SKM-1 treated with dmso at 0.1 percent for 144 hours (cell line): ENCODE results near the gene C4orf36.

Experiments
- DNase-seq: peaks from one replicate; lab custom pipeline; 2025; ENCODE audit not compliant: unreplicated experiment; lab: John Stamatoyannopoulos, UW

The C4orf36 gene

GRCh38 chr4:86870442-86871069 lies 21.7 kb downstream of the C4orf36 start:
- DNase-seq: no peak

- no peak for DNase-seq
Observed at GRCh38 chr4:86857341-86858052, 34.7 kb downstream of the C4orf36 start.

- DNase-seq: no peak
Observed at GRCh38 chr4:86856896-86857295, 35.3 kb downstream of the C4orf36 start.

- DNase-seq: no peak
Observed at GRCh38 chr4:86855572-86855971, 36.6 kb downstream of the C4orf36 start.

DNA sequence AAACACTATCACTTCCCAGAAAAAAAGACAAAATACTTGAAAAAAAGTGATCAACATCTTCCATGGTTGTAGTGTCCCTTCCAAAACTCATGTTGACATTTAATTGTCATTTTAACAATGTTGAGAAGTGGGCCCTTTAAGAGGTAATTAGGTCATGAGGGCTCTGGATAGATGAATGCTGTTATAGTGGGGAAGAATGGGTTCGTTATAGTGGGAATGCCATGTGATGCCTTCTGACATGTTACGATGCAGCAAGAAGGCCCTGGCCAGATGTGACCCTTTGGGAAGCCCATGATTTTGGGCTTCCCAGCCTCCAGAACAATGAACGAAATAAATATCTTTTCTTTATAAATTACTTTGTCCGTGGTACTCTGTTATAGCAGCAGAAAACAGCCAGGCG lies 39.0 kb downstream of the C4orf36 start:
- DNase-seq: no peak

GRCh38 chr4:86848732-86849619 lies 43.2 kb downstream of the C4orf36 start, which contains the start of gene SLC10A6:
TSS of gene SLC10A6 (minus strand) at chr4:86849384. CDS start at chr4:86849115, 269 bp downstream.
- DNase-seq: no peak

DNA sequence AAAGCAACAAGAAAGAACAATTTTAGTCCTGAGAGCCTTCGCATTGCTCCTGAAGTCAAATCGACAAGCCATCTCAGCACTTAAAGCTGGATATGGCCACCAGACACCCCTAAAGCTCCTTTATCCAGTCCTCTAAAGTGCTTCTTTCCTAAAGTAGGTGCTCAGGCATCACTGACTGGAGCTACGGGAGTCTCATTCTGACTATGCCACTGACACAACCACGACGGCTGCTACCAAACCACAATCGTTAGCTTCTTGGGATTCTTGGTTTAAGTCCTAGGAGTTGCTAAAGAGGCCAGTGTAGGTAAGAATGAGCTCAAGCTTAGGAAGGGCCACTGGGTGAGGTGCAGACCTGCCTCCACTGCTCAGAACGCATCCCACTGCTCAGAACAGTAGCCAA lies 44.1 kb downstream of the C4orf36 start:
- no peak for DNase-seq

DNA sequence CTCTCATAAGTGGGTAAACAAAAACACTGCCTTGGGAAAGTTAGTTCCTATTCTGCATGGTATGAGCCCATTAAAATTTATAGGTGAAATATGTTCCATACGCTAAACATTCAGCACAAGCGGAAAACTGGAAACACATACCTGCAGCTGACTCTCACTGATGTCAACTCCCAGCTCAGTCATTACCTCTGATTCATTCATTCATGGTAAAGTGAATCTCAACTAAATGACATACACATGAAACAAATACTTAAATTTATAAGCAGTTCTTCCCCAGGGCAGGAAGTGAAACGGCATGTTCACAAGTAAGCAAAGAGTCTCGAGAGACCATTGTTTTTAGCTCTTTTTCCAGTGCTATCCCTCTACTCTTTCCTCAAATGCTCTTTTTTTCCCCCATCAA lies 44.7 kb downstream of the C4orf36 start:
- DNase-seq: no peak

GRCh38 chr4:86846921-86847320 lies 45.3 kb downstream of the C4orf36 start:
- no peak for DNase-seq

DNA sequence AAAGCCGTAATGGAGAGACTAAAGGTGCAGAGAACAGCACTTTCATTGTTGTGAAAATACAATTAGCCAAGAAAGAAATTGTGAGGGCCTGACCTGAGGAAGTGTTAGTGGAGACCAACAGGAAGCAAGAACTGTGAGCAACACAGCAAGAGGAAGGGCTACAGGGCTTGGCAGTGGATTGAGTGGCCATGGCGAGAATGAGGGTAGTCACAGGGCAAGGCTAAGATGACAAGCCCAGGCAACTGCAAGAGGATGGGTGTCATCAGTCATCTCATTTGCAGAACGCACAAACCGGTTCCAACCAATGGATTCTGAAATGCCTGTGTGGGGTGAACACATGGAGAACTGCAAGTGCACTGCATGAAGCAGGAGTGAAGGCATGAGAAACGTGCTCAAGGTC lies 46.6 kb downstream of the C4orf36 start:
- no peak for DNase-seq

- DNase-seq: no peak
Observed at GRCh38 chr4:86841309-86841708, 50.9 kb downstream of the C4orf36 start.

DNA sequence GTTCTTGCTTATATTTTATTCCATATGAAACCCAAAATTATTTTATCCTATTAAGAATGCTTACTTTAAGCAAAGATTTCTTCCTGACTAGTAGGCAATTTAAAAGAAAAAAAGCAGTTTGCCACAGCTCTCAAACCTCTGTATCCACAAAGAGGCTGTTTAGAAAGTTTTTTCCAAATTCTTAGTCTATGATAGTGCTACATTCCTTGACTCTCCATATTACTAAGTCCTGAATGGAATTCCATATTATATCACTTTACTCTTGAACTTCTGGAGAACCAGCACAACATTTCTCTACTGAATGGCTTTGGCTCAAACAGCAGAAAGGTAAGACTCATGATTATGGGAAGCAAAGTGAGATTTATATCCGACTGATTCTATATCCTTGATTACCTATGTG lies 51.4 kb downstream of the C4orf36 start:
- no peak for DNase-seq

DNA sequence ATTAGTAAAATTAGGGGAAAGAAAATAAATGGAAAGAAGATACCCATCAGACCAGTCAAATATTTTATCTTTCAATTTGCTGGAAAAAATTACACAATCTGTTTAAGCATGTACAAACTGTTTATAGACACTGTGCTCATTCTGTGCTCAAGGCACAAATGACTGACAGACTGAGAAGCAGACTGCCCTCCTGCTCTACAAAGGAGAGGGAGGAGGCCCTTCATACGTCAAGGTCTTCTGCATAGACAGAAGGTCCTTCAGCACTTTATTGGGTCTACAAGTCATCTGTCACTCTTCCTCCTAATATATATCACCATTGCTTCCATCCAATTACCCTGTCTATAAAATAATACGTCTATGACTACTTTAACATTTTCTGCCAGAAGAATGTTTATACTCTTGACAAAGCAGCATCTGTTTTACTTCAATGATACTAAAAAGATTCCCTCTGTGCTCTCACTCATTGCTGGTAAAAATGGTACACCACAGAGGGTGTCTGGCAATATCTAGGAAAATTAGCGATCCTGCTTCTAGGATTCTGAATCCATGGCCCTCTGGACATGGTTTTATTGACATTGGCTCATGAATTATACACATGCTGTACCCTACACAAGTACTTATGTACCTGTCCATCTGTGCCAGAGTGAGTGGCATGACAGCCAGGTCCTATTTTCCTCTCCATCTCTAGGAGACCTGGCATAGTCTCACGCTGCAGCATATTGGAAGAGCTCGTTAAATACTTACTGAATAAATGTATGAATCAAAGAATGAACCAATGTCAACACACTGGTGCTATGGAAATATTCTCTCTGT lies 54.3 kb downstream of the C4orf36 start:
- DNase-seq: no peak

DNA sequence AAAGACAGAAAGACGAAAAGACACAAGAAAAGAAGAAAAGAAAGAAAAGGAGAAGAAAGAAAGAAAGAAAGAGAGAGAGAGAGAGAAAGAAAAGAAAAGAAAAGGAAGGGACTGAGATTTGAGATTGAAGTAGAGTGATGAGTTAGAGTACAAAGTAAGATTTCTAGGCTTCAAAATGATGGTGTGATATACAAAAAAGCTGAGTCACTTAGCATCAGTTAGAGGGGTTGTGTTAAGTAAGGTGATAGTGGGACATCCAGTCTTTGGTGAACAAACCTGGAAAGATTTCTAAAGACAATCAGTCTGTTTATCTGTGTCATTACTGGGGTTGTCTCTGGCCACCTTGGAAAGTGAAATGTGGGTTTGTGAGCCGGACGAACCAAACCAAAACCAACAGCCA lies 56.5 kb downstream of the C4orf36 start:
- DNase-seq: no peak

- DNase-seq: no peak
Observed at GRCh38 chr4:86834901-86835300, 57.3 kb downstream of the C4orf36 start.

DNA sequence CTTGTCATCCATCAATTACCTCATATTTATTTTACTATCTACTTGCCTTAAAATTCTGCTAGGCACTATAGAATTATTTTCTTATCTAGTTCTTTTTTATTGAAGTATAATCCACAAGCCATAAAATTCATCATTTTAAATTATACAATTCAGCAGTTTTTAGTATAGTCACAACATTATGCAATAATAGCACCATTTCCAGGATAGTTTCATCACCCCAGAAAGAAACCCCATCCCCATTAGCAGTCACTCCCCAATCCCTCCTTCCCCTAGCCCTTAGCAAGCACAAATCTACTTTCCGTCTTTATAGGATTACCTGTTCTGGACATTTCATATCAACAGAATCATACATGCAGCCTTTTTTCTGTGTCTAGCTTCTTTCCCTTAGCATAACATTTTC lies 58.6 kb downstream of the C4orf36 start:
- no peak for DNase-seq

DNA sequence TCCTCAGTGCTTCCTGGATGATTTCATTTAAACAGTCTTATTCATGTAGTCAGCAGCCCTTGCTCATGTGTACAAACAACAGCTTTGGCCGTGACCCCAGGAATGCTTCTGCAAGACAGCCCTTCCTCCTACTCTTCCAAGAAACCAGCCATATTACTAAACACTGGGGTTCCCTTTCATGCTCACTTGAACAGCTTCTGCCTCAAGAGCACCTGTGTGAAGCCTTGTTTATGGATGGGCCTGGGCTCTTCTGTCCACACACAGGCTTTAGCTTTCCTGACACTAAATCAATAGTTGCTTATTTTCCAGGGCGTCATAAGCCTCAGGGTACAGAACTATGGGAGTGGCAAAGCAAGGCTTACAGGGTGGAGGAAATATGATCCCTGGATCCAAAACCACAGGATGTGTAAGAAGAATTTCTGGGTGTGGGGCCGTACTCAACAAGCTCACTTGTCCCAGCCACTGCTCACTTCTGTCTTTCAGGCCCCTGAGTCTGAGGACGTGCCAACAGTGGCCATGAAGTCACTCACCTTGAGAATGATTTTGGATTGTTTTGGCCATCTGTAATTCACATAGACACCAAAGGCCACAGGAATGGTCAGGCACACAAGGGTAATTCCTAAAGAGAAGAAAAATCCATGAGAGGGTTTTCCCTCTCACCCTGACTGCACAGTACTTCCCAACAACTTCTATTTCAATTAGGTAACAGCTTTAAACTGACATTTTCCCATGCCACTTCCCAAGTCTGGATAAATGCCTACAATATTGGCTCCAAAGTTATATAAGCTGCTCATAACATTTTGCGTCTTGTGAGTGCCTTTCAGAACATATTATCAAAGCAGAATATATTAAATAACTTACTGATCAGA lies 60.7 kb downstream of the C4orf36 start:
- no peak for DNase-seq
